MM.1S (cell line): Measurements from ENCODE around the gene ACO1.

Experiments used
- DNase-seq: peaks from one replicate; pipeline ENCODE4 v3.0.0-alpha.2; 2015
- H2AFZ ChIP-seq: fragments of 300-600 bp; sonication (generic); 2 replicates; pipeline ENCODE4 v1.6.0; 2016; ENCODE audit warnings: antibody characterized with exemption, low read length
- H3F3A ChIP-seq: fragments of 300-600 bp; sonication (generic); 2 replicates; pipeline ENCODE4 v1.6.1; 2016; ENCODE audit warnings: mild to moderate bottlenecking, antibody characterized with exemption, low read length, moderate library complexity, mixed read lengths; ENCODE audit not compliant: insufficient read depth
- H3K27ac ChIP-seq: fragments of 300-600 bp; sonication (generic); 2 replicates; pipeline ENCODE4 v1.5.1; 2016; ENCODE audit warnings: mild to moderate bottlenecking, low read length
- H3K27me3 ChIP-seq: fragments of 300-600 bp; sonication (generic); replicated peaks from 2 replicates; pipeline ENCODE4 v1.6.0; 2016; ENCODE audit warnings: low read length; ENCODE audit not compliant: insufficient read depth
- H3K36me3 ChIP-seq: fragments of 300-600 bp; sonication (generic); replicated peaks from 2 replicates; pipeline ENCODE4 v1.6.1; 2016; ENCODE audit warnings: mild to moderate bottlenecking, low read length, mixed read lengths; ENCODE audit not compliant: insufficient read depth
- H3K4me1 ChIP-seq: fragments of 300-600 bp; sonication (generic); 2 replicates; pipeline ENCODE4 v1.6.1; 2016; ENCODE audit warnings: low read length, mixed read lengths
- H3K4me2 ChIP-seq: fragments of 300-600 bp; sonication (generic); 2 replicates; pipeline ENCODE4 v1.6.0; 2016; ENCODE audit warnings: low read depth, low read length
- H3K4me3 ChIP-seq: fragments of 300-600 bp; sonication (generic); 2 replicates; pipeline ENCODE4 v1.5.1; 2016; ENCODE audit warnings: low read length, mixed read lengths
- H3K79me2 ChIP-seq: fragments of 300-600 bp; sonication (generic); 2 replicates; pipeline ENCODE4 v1.6.1; 2016; ENCODE audit warnings: mixed run types, low read length, mixed read lengths
- H3K9ac ChIP-seq: fragments of 300-600 bp; sonication (generic); 2 replicates; pipeline ENCODE4 v1.6.1; 2016; ENCODE audit warnings: low read length, mixed read lengths
- H3K9me2 ChIP-seq: fragments of 300-600 bp; sonication (generic); replicated peaks from 2 replicates; pipeline ENCODE4 v1.6.1; 2016; ENCODE audit warnings: mild to moderate bottlenecking, low read length, mixed read lengths; ENCODE audit not compliant: insufficient read depth
- H3K9me3 ChIP-seq: fragments of 300-600 bp; sonication (generic); replicated peaks from 2 replicates; pipeline ENCODE4 v1.6.1; 2016; ENCODE audit warnings: mild to moderate bottlenecking, low read length, mixed read lengths; ENCODE audit not compliant: insufficient read depth
- H4K20me1 ChIP-seq: fragments of 300-600 bp; sonication (generic); 2 replicates; pipeline ENCODE4 v1.6.1; 2016; ENCODE audit warnings: mild to moderate bottlenecking, low read length, moderate library complexity, mixed read lengths; ENCODE audit not compliant: insufficient read depth
- EZH2 ChIP-seq: fragments of 300-600 bp; sonication (generic); optimal IDR thresholded peaks from 2 replicates; pipeline ENCODE3; 2017; ENCODE audit warnings: low read depth, mild to moderate bottlenecking, antibody characterized with exemption, low read length, mixed read lengths
- EZH2phosphoT487 ChIP-seq: fragments of 300-600 bp; sonication (generic); IDR thresholded peaks from 2 replicates; pipeline ENCODE4 v1.6.1; 2018; ENCODE audit warnings: antibody characterized with exemption, low read length
- TF ChIP-seq, protein P1 (sequence below): fragments of 300-600 bp; sonication (generic); IDR thresholded peaks from 2 replicates; pipeline ENCODE4 v1.5.1; 2016; ENCODE audit warnings: antibody characterized with exemption, low read length, mixed read lengths

ACO1 gene

DNA sequence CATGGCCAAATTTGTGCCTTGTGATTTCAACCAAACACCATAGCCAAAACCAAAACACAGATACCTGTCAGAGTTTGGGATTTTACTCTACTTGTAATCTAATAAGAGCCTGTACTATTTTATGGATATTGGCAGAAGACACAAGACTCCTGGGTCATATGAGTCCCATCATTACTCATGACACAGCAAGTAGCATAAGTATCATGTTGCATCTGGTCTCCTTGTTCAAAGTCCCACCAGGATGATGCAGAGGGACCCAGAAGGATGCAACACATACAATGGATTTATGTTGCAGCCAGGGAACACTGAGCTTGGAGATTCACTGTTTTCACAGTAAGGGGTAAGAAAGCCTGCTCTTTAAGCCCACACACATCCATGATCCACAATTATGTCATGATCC is 13.2 kb upstream of the ACO1 start:
- Histone ChIP-seq H3F3A (peaks cover 3% of the 10 kb centered on the region; the same call in 1 of the 2 replicates), H3K4me3 (no peak overlapping the region), H3K9me2 (no peaks in the 10 kb centered on the region), H3K4me2 (no peak overlapping the region), H2AFZ (no peak overlapping the region), H3K27me3 (no peaks in the 10 kb centered on the region), H3K9ac (no peak overlapping the region), H3K27ac (no peak overlapping the region), H3K36me3 (no peaks in the 10 kb centered on the region), H4K20me1 (no peaks in the 10 kb centered on the region), H3K4me1 (peaks cover 5% of the 10 kb centered on the region), H3K9me3 (no peaks in the 10 kb centered on the region), H3K79me2 (no peaks in the 10 kb centered on the region)
- DNase-seq = no peak
- TF ChIP-seq, protein P1, sequence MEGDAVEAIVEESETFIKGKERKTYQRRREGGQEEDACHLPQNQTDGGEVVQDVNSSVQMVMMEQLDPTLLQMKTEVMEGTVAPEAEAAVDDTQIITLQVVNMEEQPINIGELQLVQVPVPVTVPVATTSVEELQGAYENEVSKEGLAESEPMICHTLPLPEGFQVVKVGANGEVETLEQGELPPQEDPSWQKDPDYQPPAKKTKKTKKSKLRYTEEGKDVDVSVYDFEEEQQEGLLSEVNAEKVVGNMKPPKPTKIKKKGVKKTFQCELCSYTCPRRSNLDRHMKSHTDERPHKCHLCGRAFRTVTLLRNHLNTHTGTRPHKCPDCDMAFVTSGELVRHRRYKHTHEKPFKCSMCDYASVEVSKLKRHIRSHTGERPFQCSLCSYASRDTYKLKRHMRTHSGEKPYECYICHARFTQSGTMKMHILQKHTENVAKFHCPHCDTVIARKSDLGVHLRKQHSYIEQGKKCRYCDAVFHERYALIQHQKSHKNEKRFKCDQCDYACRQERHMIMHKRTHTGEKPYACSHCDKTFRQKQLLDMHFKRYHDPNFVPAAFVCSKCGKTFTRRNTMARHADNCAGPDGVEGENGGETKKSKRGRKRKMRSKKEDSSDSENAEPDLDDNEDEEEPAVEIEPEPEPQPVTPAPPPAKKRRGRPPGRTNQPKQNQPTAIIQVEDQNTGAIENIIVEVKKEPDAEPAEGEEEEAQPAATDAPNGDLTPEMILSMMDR = no peak
- TF ChIP-seq EZH2phosphoT487 = no peak

GRCh38 chr9:32371679-32372078 is 12.8 kb upstream of the ACO1 start:
- Histone ChIP-seq H3K9me3 (no peaks in the 10 kb centered on the region), H4K20me1 (no peaks in the 10 kb centered on the region), H3K79me2 (no peaks in the 10 kb centered on the region), H3F3A (peaks cover 6% of the 10 kb centered on the region; the same call in 1 of the 2 replicates), H3K9me2 (no peaks in the 10 kb centered on the region), H2AFZ (no peak overlapping the region), H3K4me3 (no peak overlapping the region), H3K9ac (no peak overlapping the region), H3K4me1 (peaks cover 9% of the 10 kb centered on the region), H3K36me3 (no peaks in the 10 kb centered on the region), H3K4me2 (no peak overlapping the region), H3K27me3 (no peaks in the 10 kb centered on the region), H3K27ac (no peak overlapping the region)
- TF ChIP-seq EZH2phosphoT487 (no peak), EZH2 (no peak)
- TF ChIP-seq, protein P1 = no peak
- no peak for DNase-seq

- H2AFZ ChIP-seq = no peak overlapping the region
- no peaks in the 10 kb centered on the region for H3K9me3 ChIP-seq
- no peak for TF ChIP-seq EZH2
- TF ChIP-seq EZH2phosphoT487 = no peak
- TF ChIP-seq, protein P1 = no peak
- peak overlapping the region; percentile 41; the same call in 1 of the 2 replicates for H3K4me2 ChIP-seq
- H3F3A ChIP-seq = peaks cover 14% of the 10 kb centered on the region; the same call in 1 of the 2 replicates
- no peak overlapping the region for H3K9ac ChIP-seq
- DNase-seq = peak; percentile 12
- no peaks in the 10 kb centered on the region for H3K27me3 ChIP-seq
- no peak overlapping the region for H3K4me3 ChIP-seq
- no peaks in the 10 kb centered on the region for H3K36me3 ChIP-seq
- H3K27ac ChIP-seq = no peak overlapping the region; the same call in 1 of the 2 replicates
- no peaks in the 10 kb centered on the region for H3K9me2 ChIP-seq
- no peaks in the 10 kb centered on the region for H4K20me1 ChIP-seq
- no peaks in the 10 kb centered on the region for H3K79me2 ChIP-seq
- peaks cover 21% of the 10 kb centered on the region for H3K4me1 ChIP-seq
Measured at GRCh38 chr9:32376285-32376684, 8.2 kb upstream of the ACO1 start.
